ENCODE data around the gene DNTT. TPM values are rescaled to one million over a fixed set of nuclear protein-coding genes. Genes with fewer than 3 reads are reported as not detected.

The DNTT gene
- polyA plus RNA-seq, 1 experiment = not detected

GRCh38 chr10:96360331-96360730, 56.1 kb downstream of the DNTT start:
- TF ChIP-seq CTCF (IDR thresholded peaks at IDR 0.05; ENCODE audit: insufficient read depth, low read depth, low read length) = no peak
- H3K36me3 ChIP-seq (ENCODE audit: control insufficient read depth, insufficient read depth, low read length) = no peaks in the 10 kb centered on the region
- H3K27me3 ChIP-seq (ENCODE audit: control insufficient read depth, insufficient read depth, low read length) = no peaks in the 10 kb centered on the region; the same call in 1 of the 2 replicates
- POLR2A ChIA-PET = no interaction called here
- H3K4me3 ChIP-seq (ENCODE audit: low read depth, low read length) = no peak overlapping the region
- CTCF ChIA-PET = interaction anchor here (1.3 to 2.2 kb wide), 2 partner anchors 10 to 21 kb away, joined by 4 to 13 read pairs; no protein-coding TSS in a partner anchor
- no peak for DNase-seq (ENCODE audit: low read depth)

GRCh38 chr10:96360766-96361165, 56.5 kb downstream of the DNTT start:
- ChIA-PET POLR2A (no interaction called here), CTCF (interaction anchor here (2.2 kb wide), 1 partner anchor 9 kb away, joined by 13 read pairs; no protein-coding TSS in a partner anchor)
- no peak for DNase-seq (ENCODE audit: low read depth)
- Histone ChIP-seq H3K36me3 (ENCODE audit: control insufficient read depth, insufficient read depth, low read length) (no peaks in the 10 kb centered on the region), H3K27me3 (ENCODE audit: control insufficient read depth, insufficient read depth, low read length) (no peaks in the 10 kb centered on the region; the same call in 1 of the 2 replicates), H3K4me3 (ENCODE audit: low read depth, low read length) (no peak overlapping the region)
- TF ChIP-seq CTCF (IDR thresholded peaks at IDR 0.05; ENCODE audit: insufficient read depth, low read depth, low read length) = no peak

- Histone ChIP-seq H3K4me3 (ENCODE audit: low read depth, low read length) (no peak overlapping the region), H3K27me3 (ENCODE audit: control insufficient read depth, insufficient read depth, low read length) (0 out of 2 replicates have a peak, but pooled peaks cover 1% of the 10 kb centered on the region), H3K36me3 (ENCODE audit: control insufficient read depth, insufficient read depth, low read length) (no peaks in the 10 kb centered on the region)
- TF ChIP-seq CTCF (IDR thresholded peaks at IDR 0.05; ENCODE audit: insufficient read depth, low read depth, low read length) = no peak
- ChIA-PET POLR2A (no interaction called here), CTCF (interaction anchor here (0.6 to 2.6 kb wide), 3 partner anchors 9 to 707 kb away, joined by 3 to 22 read pairs (median 3); no protein-coding TSS in a partner anchor)
- DNase-seq (ENCODE audit: low read depth) = no peak
Measured at GRCh38 chr10:96365571-96365970, 61.3 kb downstream of the DNTT start.

- TF ChIP-seq CTCF (IDR thresholded peaks at IDR 0.05; ENCODE audit: insufficient read depth, low read depth, low read length) = no peak
- Histone ChIP-seq H3K27me3 (ENCODE audit: control insufficient read depth, insufficient read depth, low read length) (0 out of 2 replicates have a peak, but pooled peaks cover 1% of the 10 kb centered on the region), H3K36me3 (ENCODE audit: control insufficient read depth, insufficient read depth, low read length) (no peaks in the 10 kb centered on the region), H3K4me3 (ENCODE audit: low read depth, low read length) (no peak overlapping the region)
- no peak for DNase-seq (ENCODE audit: low read depth)
- ChIA-PET CTCF (interaction anchor here (0.7 to 2.6 kb wide), 2 partner anchors 8 to 658 kb away, joined by 4 to 22 read pairs; no protein-coding TSS in a partner anchor), POLR2A (no interaction called here)
Measured at GRCh38 chr10:96366508-96366907, 62.3 kb downstream of the DNTT start.

GRCh38 chr10:96367470-96367869, 63.2 kb downstream of the DNTT start:
- peaks cover 1% of the 10 kb centered on the region; the same call in 1 of the 2 replicates for H3K27me3 ChIP-seq (ENCODE audit: control insufficient read depth, insufficient read depth, low read length)
- no peak for DNase-seq (ENCODE audit: low read depth)
- CTCF ChIA-PET = interaction anchor here (1.6 kb wide), 1 partner anchor 350 kb away, joined by 5 read pairs; no protein-coding TSS in a partner anchor
- no peaks in the 10 kb centered on the region for H3K36me3 ChIP-seq (ENCODE audit: control insufficient read depth, insufficient read depth, low read length)
- POLR2A ChIA-PET = no interaction called here
- H3K4me3 ChIP-seq (ENCODE audit: low read depth, low read length) = no peak overlapping the region
- no peak for TF ChIP-seq CTCF (IDR thresholded peaks at IDR 0.05; ENCODE audit: insufficient read depth, low read depth, low read length)

All from BJ (cell line).